Effector CD8-positive, alpha-beta T cell (primary cell): ENCODE measurements around the gene NIPAL1.
"Not testable (repeated sequence)": the region's sequence is repeated elsewhere in the genome, so short reads cannot be mapped to it uniquely, and the experiment has no call there.

Source experiments
- DNase-seq: peaks from one replicate; lab custom pipeline; 2025; lab: John Stamatoyannopoulos, UW
- total RNA-seq, 4 experiments: gene quantifications; one replicate each; lab custom pipeline; 2026; lab: John Stamatoyannopoulos, UW

NIPAL1 gene
- 0.37 to 6.1 (median 0.63) reads per million in 4 experiments for total RNA-seq

GRCh38 chr4:48016141-48017107 lies at the start of gene NIPAL1, which contains the start of gene CNGA1:
Gene NIPAL1 (plus strand): TSS chr4:48016772. CDS start chr4:48016840, 68 bp downstream.
Gene CNGA1 (minus strand): TSS chr4:48016681. CDS start chr4:47952689, 63,992 bp downstream.
- DNase-seq, result peak; percentile 69

DNA sequence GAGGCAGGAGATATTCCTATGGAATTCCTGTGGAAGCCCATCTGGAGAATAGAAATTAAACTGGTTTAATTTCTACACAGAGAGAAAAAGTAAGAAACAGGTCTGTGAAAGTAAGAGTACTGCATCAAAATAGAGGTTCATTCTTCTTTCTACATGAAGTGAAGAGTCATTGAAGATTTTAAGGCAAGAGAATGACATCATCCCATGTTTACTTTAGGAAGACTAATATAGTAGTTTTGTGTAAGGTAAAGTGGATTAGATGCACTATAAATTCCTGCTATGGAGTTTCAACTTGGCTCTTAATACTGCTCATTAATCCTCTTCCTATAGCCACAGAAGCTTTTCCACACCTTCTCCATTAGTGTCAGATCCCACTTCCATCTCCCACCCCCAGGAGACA lies 47.7 kb upstream of the NIPAL1 start:
- DNase-seq, result no peak

DNA sequence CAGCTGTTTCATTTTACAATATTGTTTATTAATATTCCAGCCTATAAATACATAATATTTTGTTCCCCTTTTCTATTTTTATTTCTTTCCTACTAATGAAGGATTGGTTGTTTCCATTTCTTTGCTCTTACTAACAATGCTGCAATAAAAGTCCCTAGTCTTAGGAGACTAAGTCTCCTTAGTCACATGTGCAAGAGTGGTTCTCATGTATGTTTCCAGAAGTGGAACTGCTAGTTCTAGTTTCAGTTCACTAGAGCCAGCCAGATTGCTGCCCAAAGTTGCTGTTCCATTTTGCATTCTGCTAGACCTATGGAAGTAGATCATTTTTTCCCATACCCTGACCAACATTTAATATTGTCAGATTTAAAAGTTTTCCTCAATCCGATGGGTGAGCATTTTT lies 44.4 kb upstream of the NIPAL1 start:
- no peak for DNase-seq

DNA sequence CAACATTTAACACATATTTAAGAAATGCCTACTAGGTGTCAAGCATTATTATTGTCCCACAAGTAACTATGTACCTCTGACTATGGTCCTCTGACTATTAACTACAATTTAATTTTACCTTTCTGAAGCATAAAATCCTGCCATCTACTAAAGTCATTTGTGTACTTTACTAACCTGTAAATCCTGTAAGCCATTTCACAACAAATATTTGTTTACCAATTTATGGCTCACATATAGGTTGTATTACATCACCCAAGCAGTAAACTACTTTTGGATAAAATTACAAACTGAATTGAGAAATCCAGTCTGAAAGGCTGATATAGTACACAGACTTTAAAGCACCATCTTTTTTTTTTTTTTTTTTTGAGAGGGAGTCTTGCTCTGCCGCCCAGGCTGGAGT lies 43.9 kb upstream of the NIPAL1 start:
- DNase-seq, result no peak

DNA sequence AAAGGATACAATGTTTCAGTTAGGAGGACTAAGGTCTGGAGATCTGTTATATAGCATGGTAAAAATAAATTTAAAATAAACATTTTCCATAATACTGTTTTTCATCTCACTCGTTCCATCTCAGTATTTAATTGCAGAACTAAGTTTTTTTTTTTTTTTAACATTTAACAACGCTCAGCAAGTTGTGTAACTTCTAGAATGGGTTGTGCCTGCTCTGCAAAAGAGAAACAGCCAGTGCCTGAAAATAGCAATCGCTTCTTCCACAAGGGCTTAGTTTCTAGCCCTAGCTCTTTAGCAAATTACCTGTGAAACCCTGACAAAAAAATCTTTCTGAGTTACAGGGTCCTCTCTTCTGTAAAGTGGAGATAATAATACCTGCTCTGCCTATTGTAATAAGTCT lies 42.0 kb upstream of the NIPAL1 start:
- DNase-seq, result no peak

GRCh38 chr4:47990145-47990544 lies 26.4 kb upstream of the NIPAL1 start:
- DNase-seq, result no peak

- DNase-seq, result not testable (repeated sequence)
Measured at GRCh38 chr4:47992475-47992874, 24.1 kb upstream of the NIPAL1 start.

GRCh38 chr4:47996021-47996420 lies 20.6 kb upstream of the NIPAL1 start:
- no peak for DNase-seq

DNA sequence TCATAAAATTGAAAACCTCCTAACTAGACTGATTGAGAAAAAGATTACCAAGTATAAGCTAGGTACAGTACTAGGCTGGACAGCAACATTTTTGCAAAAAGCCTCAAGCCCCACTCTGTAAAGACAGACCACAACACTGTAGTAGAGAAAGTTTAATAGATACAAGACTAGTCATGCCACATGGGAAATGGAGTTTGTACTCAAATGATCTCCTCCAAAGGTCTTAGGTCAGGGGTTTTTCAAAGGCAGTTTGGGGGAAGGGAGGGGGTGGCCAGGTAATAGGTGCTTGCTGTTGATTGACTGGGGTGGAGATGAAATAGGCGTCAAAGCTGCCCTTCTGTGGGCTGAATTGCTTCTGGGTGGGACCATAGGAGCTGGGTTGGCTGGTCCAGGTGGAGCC lies 14.3 kb upstream of the NIPAL1 start:
- DNase-seq, result no peak

DNA sequence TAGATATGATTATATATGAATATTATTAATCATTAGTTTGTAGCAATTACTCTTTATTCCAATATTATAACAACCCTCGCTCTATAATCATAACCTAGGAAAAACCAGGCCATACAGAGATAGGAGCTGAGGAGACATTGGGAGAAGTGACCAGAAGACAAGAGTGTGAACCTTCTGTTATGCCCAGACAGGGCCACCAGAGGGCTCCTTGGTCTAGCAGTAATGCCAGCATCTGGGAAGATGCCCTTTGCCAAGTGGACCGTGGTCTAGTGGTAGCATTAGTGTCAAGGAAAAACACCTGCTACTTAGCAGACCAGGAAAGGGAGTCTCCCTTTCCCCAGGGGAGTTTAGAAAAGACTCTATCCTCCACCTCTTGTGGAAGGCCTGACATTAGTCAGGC lies 13.0 kb upstream of the NIPAL1 start:
- peak; percentile 1 for DNase-seq

- no peak for DNase-seq
Measured at GRCh38 chr4:48005781-48006180, 10.8 kb upstream of the NIPAL1 start.

DNA sequence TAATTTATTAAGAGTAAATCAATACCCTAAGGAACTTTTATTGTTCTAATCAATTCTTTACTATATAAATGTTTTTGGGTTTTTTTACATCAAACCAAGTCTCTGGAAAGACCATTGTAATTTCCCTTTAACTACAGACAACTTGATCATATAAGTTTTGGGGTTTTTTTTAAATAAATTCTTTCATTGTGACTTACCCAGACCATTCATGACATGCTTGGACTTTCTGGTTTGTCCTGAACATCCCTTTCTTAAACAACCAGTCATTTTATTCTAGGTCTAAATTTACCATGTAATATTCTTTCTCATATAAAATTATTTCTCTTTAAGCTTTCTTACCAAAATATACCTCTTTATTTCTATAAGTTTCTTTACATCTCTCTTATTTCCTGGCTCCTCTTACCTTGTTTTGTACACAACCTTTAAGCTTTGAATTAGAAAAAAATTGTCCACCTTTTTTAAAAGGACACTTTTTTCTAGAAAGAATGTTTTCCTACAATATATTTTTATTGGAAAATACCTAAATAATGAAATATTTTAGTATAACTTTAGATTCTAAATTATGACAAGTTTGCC lies 8.5 kb upstream of the NIPAL1 start:
- no peak for DNase-seq

- DNase-seq, result not testable (repeated sequence)
Measured at GRCh38 chr4:48010906-48011305, 5.7 kb upstream of the NIPAL1 start.

DNA sequence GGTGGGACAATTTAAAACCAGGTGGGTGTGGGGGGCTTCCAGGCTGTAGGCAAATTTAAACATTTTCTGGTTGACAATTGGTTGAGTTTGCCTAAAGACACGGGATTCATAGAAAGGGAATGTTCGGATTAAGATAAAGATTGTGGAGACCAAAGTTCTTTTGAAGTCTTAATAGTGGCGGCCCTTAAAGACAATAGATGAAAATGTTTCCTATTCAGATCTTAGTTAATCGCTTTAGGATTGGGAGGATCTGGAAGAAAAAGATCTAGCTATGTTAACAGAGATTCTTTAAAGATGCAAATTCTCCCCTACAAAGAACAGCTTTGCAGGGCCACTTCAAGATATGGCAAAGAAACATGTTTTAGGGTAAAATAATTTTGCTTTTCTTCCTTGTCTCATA lies 4.8 kb upstream of the NIPAL1 start:
- no peak for DNase-seq

DNA sequence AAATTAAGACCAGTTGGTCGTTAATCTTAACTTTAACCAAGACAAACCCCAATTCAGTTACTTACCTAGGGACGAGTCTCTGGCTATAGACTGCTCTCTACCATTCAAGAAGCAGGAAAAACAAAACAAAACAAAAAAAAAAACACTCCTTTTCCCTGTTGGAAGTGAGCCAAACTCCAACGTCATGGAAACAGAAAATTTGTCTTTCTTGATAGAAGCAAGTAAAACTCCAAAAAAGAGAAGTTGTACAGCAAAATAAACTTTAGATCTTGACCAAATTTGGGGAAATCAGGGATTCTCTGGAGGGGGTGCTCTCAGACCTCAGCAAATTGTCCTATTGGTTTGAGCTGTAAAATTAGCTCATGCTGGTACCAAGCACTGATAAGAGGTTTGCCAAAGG lies 3.7 kb upstream of the NIPAL1 start:
- no peak for DNase-seq

GRCh38 chr4:48015216-48015615 lies 1.4 kb upstream of the NIPAL1 start:
- DNase-seq, result no peak

DNA sequence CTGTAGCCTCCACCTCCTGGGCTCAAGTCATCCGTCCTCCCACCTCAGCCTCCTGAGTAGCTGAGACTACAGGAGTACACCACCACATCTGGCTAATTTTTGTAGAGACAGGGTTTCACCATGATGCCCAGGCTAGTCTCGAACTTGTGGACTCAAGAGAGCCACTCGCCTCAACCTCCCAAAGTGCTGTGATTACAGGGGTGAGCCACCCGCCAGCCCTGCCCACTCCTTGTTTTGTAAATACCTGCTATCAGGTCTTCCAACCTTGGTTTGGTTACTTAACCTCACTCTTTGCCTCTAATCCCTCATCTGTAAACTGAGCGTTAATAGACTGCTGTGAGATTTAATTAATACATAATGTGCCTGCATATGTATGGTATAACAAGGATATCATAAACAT lies 894 bp upstream of the NIPAL1 start:
- DNase-seq, result no peak

- DNase-seq, result peak; percentile 29
Measured at GRCh38 chr4:48017108-48017571, 568 bp downstream of the NIPAL1 start.

DNA sequence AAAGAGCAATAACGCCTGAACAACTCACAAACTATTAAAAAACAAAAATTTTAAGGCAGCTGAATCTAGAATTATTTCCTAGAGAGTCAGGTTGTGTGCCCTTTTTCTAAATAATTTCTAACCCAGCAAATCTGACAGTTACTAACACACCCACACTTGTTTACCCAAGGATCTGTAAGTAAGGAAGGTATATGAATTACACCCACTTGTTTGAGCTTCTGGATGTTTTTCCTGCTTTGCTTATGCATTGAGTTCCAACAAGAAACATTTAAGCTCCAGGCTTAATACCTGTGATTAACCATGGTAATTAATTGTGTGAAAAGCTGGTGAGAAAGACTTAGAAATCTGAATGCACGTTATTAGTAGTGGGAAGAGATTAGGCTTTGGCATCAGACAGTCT lies 1.5 kb downstream of the NIPAL1 start:
- DNase-seq, result no peak

- no peak for DNase-seq
Measured at GRCh38 chr4:48021100-48021499, 4.5 kb downstream of the NIPAL1 start.

DNA sequence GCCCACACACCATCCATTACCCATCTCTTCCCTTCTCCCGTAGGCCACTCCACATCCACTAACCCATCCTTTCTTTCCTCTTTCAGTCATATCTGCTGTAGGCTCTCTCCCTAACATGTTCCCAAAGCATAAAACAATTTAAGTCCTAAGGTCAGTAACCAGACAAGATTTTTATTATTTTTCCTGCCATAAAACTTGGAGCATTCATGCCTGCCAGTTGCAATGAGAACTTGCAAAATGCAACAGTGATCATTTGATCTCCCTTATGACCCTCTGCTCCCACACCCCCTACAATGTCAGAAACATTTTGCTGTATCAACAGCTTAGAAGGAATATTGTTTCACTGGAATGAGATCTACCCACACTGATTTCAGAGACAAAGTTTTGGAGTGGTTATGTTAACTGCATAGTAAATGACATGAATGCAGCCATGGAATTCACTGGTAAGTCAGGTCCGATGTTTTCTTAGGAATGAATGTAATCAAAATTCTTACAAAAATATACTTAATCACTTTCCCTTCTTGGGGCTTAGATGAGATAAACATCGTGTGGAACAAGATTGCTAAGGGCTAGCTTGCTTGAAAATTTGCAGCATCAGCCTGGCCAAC lies 5.7 kb downstream of the NIPAL1 start:
- no peak for DNase-seq

DNA sequence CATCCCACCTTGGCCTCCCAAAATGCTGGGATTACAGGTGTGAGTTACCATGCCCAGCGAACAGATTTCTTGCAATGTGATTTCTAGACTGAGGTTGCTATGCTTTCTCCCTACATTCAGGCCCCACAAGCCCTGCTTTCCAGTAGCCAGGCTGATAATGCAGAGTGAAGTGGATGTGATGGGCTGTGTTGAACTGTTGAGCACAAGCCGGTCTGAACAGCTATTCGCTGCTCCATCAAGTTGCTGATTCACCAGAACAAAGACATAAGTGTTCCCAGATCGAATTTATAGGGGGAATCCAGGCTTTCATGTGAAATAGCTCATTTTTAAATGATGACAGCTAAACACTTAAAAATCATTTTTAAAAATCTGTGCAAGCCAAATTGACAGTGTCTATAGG lies 8.0 kb downstream of the NIPAL1 start:
- DNase-seq, result no peak

DNA sequence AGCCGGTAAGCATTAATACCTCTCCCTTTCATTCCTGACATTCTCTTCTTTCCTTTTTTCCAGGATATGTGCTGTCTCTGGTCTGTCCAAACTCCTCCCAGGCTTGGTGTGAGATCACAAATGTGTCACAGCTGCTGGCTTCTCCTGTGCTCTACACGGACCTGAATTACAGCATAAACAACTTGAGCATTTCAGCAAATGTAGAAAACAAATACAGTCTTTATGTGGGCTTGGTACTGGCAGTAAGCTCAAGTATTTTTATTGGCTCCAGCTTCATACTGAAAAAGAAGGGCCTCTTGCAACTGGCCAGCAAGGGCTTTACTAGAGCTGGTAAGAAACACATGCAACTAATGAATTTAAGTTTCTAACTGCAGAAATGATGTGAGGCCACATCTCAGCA lies 8.4 kb downstream of the NIPAL1 start:
- DNase-seq, result no peak
